ENCODE data around the gene NCK2. TPM values are rescaled to one million over a fixed set of nuclear protein-coding genes. Genes with fewer than 3 reads are reported as not detected.

NCK2 gene
- total and polyA plus RNA-seq, 9 of the 15 experiments (the other 6 are each of a cell fraction or from before 2014, with no cell fraction given): 0.90 to 27.9 (median 15.9) TPM

DNA sequence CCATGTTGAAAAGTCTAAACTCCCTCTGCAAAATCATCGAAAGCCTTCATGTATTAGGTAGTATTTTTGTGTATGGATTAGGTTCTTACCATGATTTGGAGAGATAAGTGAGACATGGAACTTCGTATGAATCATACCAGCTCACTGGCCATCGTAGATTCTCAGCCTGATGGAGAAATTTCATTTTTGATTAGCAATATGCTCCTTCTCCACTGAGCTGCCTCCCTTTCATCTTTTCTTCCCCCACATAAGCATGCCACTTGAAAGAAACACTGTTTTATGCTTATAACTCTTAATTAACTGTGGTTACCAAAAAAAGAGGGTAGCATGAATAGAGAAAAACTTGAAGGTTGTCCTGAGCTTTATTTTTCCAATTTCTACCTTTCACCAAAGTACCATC lies 111.9 kb downstream of the NCK2 start (continued):
- no peak for TF ChIP-seq MECOM (CRISPR knock-in tag; IDR thresholded peaks at IDR 0.05)
- no peak for TF ChIP-seq ZNF699 (CRISPR knock-in tag; IDR thresholded peaks at IDR 0.05; ENCODE audit: insufficient replicate concordance)

DNA sequence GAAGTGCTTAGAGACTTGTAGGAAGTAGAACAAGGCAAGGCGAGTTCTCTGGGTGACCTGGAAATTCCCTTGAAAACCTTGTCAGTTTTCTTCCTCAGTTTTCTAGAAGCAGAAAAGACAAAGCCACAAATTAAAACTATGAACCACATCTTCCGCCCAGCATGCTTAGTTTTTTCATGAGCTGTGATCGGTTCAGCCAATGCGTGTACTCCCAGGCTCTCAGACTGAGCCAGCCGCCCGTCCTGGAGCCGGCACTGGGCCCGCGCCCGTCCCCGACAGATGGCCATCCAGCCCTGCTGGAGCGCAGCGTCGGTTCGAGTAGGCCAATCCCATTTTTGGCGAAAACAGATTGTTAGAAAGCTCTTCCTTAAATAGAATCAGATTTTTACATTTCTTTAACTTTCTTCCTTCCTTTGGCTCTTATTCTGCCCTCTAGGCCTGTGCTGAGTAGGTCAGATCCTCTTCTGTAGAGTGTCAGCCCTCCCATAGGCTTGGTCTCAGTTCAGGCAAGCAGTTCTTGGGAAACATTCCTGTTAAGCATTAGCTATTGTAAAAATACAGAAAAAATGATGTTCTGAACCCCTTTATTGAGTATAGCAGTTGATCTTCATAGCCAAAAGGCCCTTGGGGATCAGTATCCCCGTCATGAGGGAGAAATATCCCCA lies 112.5 kb downstream of the NCK2 start:
- no TSS peak for BruUV-seq (replicated peaks)
- H3K4me3 ChIP-seq: no peak overlapping the region
- 90% methylated on average over 14 of the region's 17 CpGs for WGBS (ENCODE audit: insufficient coverage, low coverage, missing lambda C conversion rate)
- ChIA-PET POLR2A (interaction anchor here (0.6 to 1.4 kb wide), 2 partner anchors 11 to 61 kb away, joined by 3 read pairs; no protein-coding TSS in a partner anchor), CTCF (ENCODE audit: low intra/inter-chr PET ratio) (no interaction called here)
- H3K4me2 ChIP-seq (ENCODE audit: insufficient read depth, low read length): no peak overlapping the region
- H4K20me1 ChIP-seq (replicated peaks; ENCODE audit: control insufficient read depth, insufficient read depth, low read length): no peaks in the 10 kb centered on the region
- H3K27ac ChIP-seq (ENCODE audit: extremely low read depth, low read depth, low read length): no peak overlapping the region
- intact Hi-C loops (cut with micrococcal nuclease) (no loop called here), in situ Hi-C loops (cut with MboI) (no loop called here)
- no peaks in the 10 kb centered on the region for H3K9me3 ChIP-seq (replicated peaks; ENCODE audit: control insufficient read depth, insufficient read depth, low read depth, low read length)
- no peak for DNase-seq (ENCODE audit: extremely low read depth in 1 of 4, low spot score in 3 of 4)
- no peak for FAIRE-seq
- H2AFZ ChIP-seq (ENCODE audit: low read depth, low read length): no peak overlapping the region
- H3K36me3 ChIP-seq (ENCODE audit: control insufficient read depth, insufficient read depth, low read length): peaks cover 26% of the 10 kb centered on the region; the same call in 1 of the 3 replicates
- H3K4me1 ChIP-seq (replicated peaks in 1 of 2; ENCODE audit: control insufficient read depth in 2 of 2, insufficient read depth in 2 of 2, low read length in 2 of 2): no peaks in the 10 kb centered on the region
- TF ChIP-seq NFE2 (IDR thresholded peaks at IDR 0.05; ENCODE audit: low read depth): no peak
- TF ChIP-seq ATF4 (CRISPR knock-in tag; IDR thresholded peaks at IDR 0.05): no peak
- TF ChIP-seq ZNF583 (CRISPR knock-in tag; IDR thresholded peaks at IDR 0.05): no peak
- TF ChIP-seq POLR3A (IDR thresholded peaks at IDR 0.05; ENCODE audit: borderline replicate concordance, extremely low read depth, insufficient read depth, insufficient read length): no peak
- no peak for TF ChIP-seq NFIX (CRISPR knock-in tag; IDR thresholded peaks at IDR 0.05; ENCODE audit: low read depth)
- TF ChIP-seq SRF (CRISPR knock-in tag; IDR thresholded peaks at IDR 0.05): no peak
- ATAC-seq: no peak
- H3K27me3 ChIP-seq (ENCODE audit: control insufficient read depth in 2 of 2, insufficient read depth in 2 of 2, low read length in 2 of 2): no peaks in the 10 kb centered on the region
- no peak overlapping the region for H3K9ac ChIP-seq (ENCODE audit: insufficient read depth in 1 of 2, low read depth in 2 of 2, low read length in 2 of 2)
- peaks cover 19% of the 10 kb centered on the region for H3K79me2 ChIP-seq (ENCODE audit: control insufficient read depth, insufficient read depth, low read length)
- no peaks in the 10 kb centered on the region for H3K9me1 ChIP-seq (ENCODE audit: control insufficient read depth, insufficient read depth, low read length)

Measured in K562 (cell line).